ENCODE measurements around the gene ACVRL1.

Gene ACVRL1

DNA sequence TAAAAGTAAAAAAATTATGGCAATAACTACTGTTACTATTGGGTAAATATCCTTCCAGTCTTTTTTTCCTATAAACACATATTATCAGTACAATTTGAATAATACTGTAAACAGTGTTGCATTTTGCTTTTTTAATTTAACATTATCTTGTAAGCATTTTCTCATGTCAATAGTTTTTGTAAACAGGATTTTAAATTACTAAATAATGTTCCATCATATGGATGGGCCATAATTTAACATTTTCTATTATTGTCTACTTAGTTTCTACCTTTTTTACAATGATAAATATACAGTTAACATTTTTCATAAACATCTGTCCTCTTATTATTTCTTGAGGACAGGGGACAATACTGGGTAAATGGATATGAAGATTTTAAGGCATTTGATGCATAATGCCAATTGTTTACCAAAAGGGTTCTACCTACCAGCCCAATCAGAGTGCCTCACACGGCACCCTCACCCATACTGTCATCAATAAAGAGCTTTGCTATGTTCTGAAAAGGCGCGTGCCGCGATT lies 43.4 kb downstream of the ACVRL1 start:
- peak overlapping the region; percentile 47 for H3K4me3 ChIP-seq (ENCODE audit: low read depth, low read length)
- TF ChIP-seq POLR2A (IDR thresholded peaks at IDR 0.05; ENCODE audit: extremely low read depth, insufficient read length) (no peak), MYC (IDR thresholded peaks at IDR 0.05; ENCODE audit: low read depth, low read length) (no peak)
- TF ChIP-seq, protein P1, sequence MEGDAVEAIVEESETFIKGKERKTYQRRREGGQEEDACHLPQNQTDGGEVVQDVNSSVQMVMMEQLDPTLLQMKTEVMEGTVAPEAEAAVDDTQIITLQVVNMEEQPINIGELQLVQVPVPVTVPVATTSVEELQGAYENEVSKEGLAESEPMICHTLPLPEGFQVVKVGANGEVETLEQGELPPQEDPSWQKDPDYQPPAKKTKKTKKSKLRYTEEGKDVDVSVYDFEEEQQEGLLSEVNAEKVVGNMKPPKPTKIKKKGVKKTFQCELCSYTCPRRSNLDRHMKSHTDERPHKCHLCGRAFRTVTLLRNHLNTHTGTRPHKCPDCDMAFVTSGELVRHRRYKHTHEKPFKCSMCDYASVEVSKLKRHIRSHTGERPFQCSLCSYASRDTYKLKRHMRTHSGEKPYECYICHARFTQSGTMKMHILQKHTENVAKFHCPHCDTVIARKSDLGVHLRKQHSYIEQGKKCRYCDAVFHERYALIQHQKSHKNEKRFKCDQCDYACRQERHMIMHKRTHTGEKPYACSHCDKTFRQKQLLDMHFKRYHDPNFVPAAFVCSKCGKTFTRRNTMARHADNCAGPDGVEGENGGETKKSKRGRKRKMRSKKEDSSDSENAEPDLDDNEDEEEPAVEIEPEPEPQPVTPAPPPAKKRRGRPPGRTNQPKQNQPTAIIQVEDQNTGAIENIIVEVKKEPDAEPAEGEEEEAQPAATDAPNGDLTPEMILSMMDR (IDR thresholded peaks at IDR 0.05; ENCODE audit: low read depth, low read length): no peak
- TF ChIP-seq, protein P2, sequence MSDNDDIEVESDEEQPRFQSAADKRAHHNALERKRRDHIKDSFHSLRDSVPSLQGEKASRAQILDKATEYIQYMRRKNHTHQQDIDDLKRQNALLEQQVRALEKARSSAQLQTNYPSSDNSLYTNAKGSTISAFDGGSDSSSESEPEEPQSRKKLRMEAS (IDR thresholded peaks at IDR 0.05; ENCODE audit: low read depth, low read length): no peak
- no peak for DNase-seq (ENCODE audit: low read depth)

DNA sequence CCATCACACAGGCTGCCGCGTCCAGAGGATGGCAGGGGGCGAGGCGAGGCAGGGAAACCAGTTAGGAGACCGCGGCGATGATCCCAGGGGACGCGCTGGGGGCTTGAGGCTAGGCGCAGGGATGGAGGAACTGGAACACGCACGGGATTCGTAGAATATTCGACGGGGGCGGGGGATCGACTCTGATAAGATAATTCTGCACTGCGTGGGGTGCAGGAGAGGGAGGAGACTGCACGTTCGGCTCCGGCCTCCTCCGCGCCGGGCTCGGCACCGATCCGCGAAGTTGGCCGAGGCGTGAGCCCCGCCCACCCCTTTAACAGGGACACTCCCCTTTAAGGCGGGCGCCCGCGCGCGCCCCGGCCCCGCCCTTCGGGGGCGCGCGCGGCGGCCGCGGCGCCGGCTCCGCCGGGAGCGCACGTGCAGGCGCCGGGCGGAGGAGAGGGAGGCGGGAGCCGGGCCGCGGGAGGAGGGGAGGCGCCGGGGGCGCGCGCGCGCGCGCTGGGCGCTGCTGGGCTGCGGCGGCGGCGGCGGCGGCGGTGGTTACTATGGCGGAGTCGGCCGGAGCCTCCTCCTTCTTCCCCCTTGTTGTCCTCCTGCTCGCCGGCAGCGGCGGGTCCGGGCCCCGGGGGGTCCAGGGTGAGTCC lies 44.0 kb downstream of the ACVRL1 start, which contains the start of gene ACVR1B:
TSS of gene ACVR1B (plus strand) at position 501 of the 644 bp plus-strand sequence. CDS start at position 546, 45 bp downstream.
- H3K4me3 ChIP-seq (ENCODE audit: low read depth, low read length): peak within 1 kb of the TSS; percentile 84
- TF ChIP-seq POLR2A (IDR thresholded peaks at IDR 0.05; ENCODE audit: extremely low read depth, insufficient read length): peak; percentile 30
- TF ChIP-seq, protein P2 (IDR thresholded peaks at IDR 0.05; ENCODE audit: low read depth, low read length): peak; percentile 28; the same call in 1 of the 2 replicates
- TF ChIP-seq, protein P1 (IDR thresholded peaks at IDR 0.05; ENCODE audit: low read depth, low read length): no peak
- peak; percentile 92 for DNase-seq (ENCODE audit: low read depth)

DNA sequence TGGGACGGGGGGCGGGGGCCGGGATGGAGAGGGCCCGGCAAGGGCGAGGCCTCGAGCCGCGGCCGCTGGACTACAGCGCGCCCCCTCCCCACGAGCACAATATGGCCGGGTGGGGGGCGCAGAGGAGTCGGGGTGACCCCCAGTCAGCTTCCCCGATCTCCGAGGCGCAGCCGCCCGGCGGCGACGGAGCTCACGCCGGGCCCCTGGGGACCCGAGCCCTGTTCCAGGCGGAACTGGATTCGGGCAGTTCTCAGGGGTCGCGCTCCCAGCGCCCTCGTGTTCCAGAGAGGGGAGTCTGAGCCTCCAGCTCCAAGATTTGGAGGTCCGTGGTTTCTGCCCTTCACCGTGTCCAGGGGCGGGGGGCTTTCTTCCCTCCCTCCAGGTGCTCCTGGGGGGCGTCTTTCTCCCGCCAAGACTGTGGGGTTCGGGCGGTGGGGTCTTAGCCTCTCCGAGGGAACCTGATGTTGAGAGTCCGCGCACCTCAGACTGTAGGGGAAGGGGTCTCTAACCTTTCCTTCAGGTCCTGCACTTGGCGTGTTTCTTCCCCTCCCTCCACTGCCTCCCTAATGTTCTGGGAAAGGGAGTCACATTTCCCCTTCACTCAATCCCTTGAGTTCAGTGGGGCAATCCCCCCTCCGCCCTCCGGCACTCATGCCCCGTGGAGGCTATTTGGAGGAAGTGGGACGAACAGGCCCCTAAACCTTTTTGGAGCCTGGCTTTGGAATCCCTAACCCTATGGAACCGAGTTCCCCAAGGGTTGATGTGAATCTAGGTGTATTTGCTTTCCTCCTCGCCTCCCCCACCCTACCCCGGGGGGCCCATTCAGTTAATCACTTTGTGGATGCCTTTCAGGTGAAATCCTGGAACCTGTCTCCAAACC lies 44.8 kb downstream of the ACVRL1 start:
- peak; percentile 68 for DNase-seq (ENCODE audit: low read depth)
- TF ChIP-seq, protein P2 (IDR thresholded peaks at IDR 0.05; ENCODE audit: low read depth, low read length): no peak; the same call in 1 of the 2 replicates
- no peak for TF ChIP-seq POLR2A (IDR thresholded peaks at IDR 0.05; ENCODE audit: extremely low read depth, insufficient read length)
- peak; percentile 18; the same call in 1 of the 2 replicates for TF ChIP-seq MYC (IDR thresholded peaks at IDR 0.05; ENCODE audit: low read depth, low read length)
- TF ChIP-seq, protein P1 (IDR thresholded peaks at IDR 0.05; ENCODE audit: low read depth, low read length): no peak
- H3K4me3 ChIP-seq (ENCODE audit: low read depth, low read length): peak overlapping the region; percentile 84

DNA sequence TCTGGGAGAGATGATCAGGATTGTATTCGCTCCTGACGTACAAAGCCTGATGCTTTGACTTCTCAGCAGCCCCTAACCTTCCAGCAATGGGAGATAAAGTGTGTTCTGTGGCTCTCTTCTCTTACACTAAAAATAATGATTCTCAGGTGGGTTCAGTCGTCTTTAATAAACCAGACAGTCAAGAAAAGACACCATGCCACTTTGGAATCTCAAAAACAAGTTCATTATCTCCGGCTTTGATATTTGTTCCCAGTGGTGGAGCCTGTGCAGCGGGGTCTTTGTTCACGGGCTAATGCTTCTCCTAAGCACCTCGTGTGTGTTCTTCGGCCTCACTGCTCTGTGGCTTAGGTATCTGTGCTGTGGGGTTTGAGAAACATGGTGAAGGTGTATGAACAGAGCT lies 45.8 kb downstream of the ACVRL1 start:
- TF ChIP-seq MYC (IDR thresholded peaks at IDR 0.05; ENCODE audit: low read depth, low read length): no peak
- TF ChIP-seq, protein P2 (IDR thresholded peaks at IDR 0.05; ENCODE audit: low read depth, low read length): no peak
- TF ChIP-seq, protein P1 (IDR thresholded peaks at IDR 0.05; ENCODE audit: low read depth, low read length): no peak
- no peak for TF ChIP-seq POLR2A (IDR thresholded peaks at IDR 0.05; ENCODE audit: extremely low read depth, insufficient read length)
- no peak for DNase-seq (ENCODE audit: low read depth)
- H3K4me3 ChIP-seq (ENCODE audit: low read depth, low read length): peak overlapping the region; percentile 84

DNA sequence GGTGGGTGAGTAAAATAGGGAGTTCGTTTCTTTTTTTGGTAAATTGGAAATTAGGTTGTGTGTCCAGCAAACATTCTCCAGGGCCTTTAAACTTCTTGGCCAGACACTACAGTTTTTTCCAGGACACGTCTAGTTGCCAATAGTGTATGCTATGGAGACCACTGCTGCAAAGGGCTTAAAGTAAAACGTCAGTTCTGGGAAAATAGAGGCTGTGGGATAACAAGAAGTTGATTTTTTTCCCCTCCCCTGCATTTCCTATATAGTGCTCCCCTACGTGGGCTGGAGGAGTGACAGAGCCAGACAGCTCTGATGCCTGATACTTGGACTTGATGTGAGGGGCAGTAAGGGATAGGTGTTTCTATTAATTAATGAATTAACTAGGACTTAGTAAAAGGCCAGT lies 46.6 kb downstream of the ACVRL1 start:
- no peak for DNase-seq (ENCODE audit: low read depth)
- TF ChIP-seq, protein P1 (IDR thresholded peaks at IDR 0.05; ENCODE audit: low read depth, low read length): no peak
- TF ChIP-seq, protein P2 (IDR thresholded peaks at IDR 0.05; ENCODE audit: low read depth, low read length): no peak
- TF ChIP-seq POLR2A (IDR thresholded peaks at IDR 0.05; ENCODE audit: extremely low read depth, insufficient read length) (no peak), MYC (IDR thresholded peaks at IDR 0.05; ENCODE audit: low read depth, low read length) (no peak)
- H3K4me3 ChIP-seq (ENCODE audit: low read depth, low read length): peak overlapping the region; percentile 84
